GM19324 (cell line): ENCODE results near the gene CORO1A.
"Not testable (repeated sequence)": the region's sequence is repeated elsewhere in the genome, so short reads cannot be mapped to it uniquely, and the experiment has no call there.

Source experiments
- ATAC-seq: cut with Tn5 transposase; IDR thresholded peaks from one replicate; pipeline ENCODE4 v1.9.1; 2021; ENCODE audit warnings: mild to moderate bottlenecking, moderate library complexity; ENCODE audit not compliant: unreplicated experiment, low FRiP score

CORO1A gene

GRCh38 chr16:30169416-30169815, 14.0 kb upstream of the CORO1A start:
- not testable (repeated sequence) for ATAC-seq

GRCh38 chr16:30170145-30170544, 13.3 kb upstream of the CORO1A start:
- ATAC-seq = not testable (repeated sequence)

- ATAC-seq = no peak
These were observed 10.3 kb upstream of the CORO1A start for GRCh38 chr16:30173054-30173453.

GRCh38 chr16:30176876-30177275, 6.5 kb upstream of the CORO1A start:
- not testable (repeated sequence) for ATAC-seq

GRCh38 chr16:30179195-30179594, 4.2 kb upstream of the CORO1A start:
- ATAC-seq = no peak

- ATAC-seq = no peak
These were observed 3.5 kb upstream of the CORO1A start for GRCh38 chr16:30179931-30180330.

- ATAC-seq = no peak
These were observed 2.7 kb upstream of the CORO1A start for GRCh38 chr16:30180741-30181140.

GRCh38 chr16:30184096-30184890, 891 bp downstream of the CORO1A start:
- ATAC-seq = peak; percentile 4

- no peak for ATAC-seq
These were observed 1.7 kb downstream of the CORO1A start for GRCh38 chr16:30184891-30185682.

- peak; percentile 23 for ATAC-seq
These were observed 2.5 kb downstream of the CORO1A start for GRCh38 chr16:30185683-30186421.

GRCh38 chr16:30186444-30186781, 3.0 kb downstream of the CORO1A start:
- no peak for ATAC-seq

- no peak for ATAC-seq
These were observed 3.6 kb downstream of the CORO1A start for GRCh38 chr16:30186782-30187555.

GRCh38 chr16:30187556-30187865, 4.1 kb downstream of the CORO1A start:
- ATAC-seq = no peak

- ATAC-seq = no peak
These were observed 4.7 kb downstream of the CORO1A start for GRCh38 chr16:30187971-30188561.

- not testable (repeated sequence) for ATAC-seq
These were observed 7.8 kb downstream of the CORO1A start for GRCh38 chr16:30191158-30191557.

GRCh38 chr16:30193098-30193497, 9.7 kb downstream of the CORO1A start:
- ATAC-seq = peak; percentile 10

GRCh38 chr16:30193615-30194014, 10.2 kb downstream of the CORO1A start, which contains the start of the genes BOLA2B and SLX1A:
BOLA2B (minus strand) TSS chr16:30193666; CDS start chr16:30193595, 71 bp downstream.
SLX1A (plus strand) TSS chr16:30193875; CDS start chr16:30194085, 210 bp downstream.
- ATAC-seq = peak; percentile 89

GRCh38 chr16:30194172-30194925, 10.9 kb downstream of the CORO1A start:
- ATAC-seq = peak; percentile 56

- ATAC-seq = not testable (repeated sequence)
These were observed 13.6 kb downstream of the CORO1A start for GRCh38 chr16:30197001-30197400.
